Measurements from ENCODE around the gene PLD1.
A peak's percentile ranks its signal among the peaks of the same experiment; 100 is the strongest.

The PLD1 gene

DNA sequence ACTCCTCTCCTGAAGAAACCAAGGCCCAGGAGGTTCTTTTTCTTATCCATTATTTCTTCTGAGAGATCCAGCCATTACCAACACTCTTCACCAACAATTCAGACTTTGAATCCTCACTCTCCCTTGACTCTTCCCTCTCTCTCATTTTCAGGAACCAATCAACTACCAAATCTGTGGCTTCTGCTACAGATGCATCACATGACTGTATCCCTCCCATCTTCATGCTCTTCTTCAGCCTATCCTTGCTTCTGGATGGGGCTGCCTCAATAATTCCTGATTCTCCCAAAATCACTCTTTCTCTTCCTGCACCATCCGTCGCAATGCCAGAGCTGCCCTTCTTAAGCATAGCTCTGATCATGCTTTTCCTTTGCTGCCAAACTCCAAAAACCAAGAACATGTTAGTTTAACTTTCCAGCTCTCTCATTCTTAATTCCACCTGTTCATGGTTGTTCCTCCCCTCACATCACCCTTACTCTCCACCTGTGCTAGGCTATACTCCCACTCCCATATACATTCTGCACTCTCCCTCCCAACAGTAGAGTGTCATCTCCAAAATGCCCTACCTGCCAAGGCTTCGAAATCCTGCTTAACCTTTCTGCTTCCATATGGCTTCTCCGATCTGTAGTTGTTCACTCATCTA, 13.5 kb downstream of the PLD1 start:
- DNase-seq = no peak

DNA sequence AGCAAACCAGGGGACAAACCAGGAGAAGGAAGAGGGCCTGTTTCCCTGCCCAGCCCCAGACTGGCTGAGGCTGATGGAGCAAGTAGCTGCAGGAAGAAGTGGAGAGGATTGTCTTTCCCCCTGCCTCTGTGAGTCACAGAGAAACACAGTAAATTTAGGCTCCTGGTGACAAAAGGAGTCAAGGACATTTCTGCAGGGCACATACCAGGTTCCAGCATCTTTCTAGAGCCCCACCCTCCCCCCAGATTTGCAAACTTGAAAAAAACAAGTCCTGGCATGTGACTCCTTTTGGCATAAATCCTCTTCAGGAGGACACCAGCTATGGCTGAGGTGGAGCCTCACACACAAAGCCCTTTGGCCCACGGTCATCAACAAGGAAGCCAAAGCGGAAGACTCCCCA, 17.8 kb downstream of the PLD1 start:
- no peak for DNase-seq

DNA sequence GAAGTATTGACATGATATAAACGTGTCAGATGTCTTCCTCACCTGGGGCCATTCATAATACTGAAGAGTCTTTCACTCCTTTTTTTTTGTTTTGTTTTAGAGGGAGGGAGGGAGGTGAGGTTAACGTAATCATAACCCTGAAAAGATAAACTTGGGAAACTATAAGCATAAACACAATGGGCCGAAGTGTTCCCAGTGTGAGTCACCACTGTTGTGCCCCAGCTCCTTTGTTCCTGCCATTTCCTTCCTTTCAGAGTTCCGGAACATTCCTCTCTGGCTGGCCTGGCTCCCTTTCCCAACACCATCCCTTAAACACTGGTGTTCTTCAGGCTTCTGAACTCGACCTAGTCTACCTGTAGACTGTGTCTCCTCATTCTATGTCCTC, 18.6 kb downstream of the PLD1 start:
- DNase-seq = no peak

DNA sequence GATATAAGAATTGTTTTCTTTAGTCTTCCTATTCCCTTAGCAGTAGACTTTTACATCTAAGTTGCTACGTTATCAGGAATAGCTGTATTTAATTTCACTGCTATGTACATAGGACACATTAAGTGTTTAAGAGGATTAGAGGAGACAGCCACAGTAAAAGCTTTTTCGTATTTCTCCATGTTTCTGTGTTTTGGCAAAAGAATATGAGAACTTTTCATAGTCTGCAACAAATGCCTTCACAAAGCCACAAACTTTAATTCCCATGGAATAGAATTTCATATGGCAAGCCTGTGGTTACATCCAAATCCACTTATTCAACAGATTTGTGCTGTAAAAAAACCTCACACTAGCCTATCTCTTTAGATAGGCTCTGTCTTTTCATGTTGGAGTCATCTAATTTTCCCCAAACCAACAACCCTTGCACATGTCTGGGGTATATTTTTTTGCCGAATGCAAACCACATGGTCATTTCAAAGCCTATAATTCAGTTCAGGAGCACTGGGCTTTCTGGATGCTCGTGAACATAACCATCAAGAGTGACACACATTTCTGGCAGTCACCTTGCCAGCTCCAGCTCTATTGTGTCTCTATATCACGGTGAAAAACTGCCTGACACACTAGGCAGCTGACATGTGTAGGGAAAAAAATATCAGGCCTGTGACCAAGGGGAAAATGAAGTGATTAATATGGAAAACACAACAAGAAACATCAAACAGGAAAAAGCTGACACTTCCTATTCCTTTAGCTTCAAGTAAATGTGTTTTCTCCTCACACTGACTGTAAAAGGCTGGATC, 19.2 kb downstream of the PLD1 start:
- DNase-seq = no peak

DNA sequence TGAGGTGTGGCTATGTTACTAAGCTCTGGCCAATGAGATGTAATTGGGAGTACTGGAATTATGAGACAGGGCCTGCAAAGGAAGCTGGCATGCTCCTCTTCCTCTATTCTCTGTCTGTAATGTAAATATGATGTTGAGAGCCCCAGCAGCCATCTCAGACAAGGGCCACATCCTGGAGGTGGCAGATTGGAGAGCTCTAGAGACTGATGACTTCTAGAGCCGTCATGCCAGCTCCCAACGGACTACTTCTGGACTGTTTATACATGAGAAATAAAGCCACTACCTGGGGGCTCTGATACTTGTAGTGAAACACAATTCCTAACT, 19.7 kb downstream of the PLD1 start:
- no peak for DNase-seq

DNA sequence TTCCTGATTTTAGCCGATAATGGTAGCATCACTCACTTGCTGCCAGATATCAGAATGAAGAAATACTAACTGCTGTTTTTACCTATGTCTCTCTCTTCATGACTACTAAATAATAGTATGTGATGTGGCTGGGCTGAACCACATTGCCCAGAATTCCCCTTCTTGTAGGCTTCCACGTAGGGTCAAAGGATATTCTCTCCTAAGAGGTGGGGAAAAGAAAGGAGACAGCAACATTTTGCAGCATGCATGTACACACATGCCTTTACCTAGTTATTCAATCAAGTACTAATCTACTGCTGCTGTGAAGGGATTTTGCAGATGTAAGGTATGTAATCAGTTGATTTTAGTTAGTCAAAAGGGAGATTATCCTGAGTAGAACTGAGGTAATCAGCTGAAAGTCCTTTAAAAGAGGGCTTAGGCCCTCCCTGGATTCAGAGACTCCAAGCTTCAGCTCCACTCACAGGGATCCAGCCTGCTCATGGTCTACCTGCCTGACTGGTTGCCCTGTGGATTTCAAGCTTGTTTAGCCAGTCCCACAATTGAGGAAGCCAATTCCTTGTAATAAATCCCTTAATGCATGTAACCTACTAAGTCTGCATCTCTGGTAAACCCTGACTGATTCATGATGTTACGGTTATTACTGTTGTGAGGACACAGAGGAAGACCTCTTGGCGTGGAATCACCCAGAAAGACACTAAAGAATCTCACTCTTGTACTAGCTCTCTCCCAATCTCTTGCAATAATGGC, 20.4 kb downstream of the PLD1 start:
- DNase-seq = no peak

DNA sequence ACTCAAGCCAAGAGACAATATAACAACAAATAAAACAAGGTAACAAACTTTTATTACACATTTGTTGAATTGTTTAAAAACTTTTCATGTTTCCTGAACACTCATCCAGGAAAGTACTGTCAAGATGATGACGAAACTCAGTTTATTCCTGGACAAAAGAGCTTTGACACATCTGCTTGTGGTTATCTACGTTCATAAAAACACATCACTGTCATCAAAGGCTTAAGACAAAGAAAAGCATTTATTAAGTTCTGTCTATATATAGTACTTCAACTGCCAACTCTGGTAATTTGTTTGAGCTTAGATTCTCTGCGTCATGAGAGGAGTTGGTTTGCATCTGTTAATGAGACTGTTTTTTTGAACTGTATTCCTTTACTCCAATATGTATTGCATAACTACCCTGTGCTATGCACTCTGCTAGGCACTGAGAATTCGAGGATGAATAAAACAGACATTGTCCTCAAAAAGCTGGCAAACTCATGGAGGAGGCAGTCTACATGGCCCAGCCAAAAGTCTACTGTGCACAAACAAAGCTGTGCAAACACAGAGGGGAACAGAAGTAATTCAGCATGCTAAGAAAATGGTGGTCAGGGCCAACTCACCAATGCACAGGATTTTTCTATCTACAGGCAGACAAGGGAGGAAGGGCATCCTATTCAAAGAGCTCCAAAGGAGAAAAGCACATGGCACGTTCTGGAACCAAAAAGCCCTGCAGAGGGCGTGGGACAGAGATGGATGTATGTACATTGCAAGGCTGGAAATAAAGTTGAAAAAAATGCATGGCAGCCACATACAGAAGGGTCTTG, 21.5 kb downstream of the PLD1 start:
- no peak for DNase-seq

DNA sequence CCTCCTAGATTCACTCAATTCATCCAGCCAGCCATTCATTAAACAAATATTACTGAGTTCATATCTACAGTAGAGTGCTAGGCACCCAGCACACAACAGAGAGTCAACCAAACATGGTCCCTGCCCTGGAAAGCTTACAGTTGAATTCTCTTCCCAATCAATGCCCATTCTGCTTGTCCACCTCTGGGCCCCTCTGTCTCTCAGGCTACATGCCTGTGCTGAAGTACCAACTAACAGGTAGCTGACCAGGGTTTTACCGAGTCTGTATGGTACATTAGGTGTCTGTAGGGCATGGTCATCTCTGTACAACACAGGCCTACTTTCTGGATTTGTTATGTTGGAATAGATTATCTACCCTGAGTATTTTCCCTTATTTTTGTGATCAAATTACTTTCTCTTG, 23.3 kb downstream of the PLD1 start:
- DNase-seq = no peak

DNA sequence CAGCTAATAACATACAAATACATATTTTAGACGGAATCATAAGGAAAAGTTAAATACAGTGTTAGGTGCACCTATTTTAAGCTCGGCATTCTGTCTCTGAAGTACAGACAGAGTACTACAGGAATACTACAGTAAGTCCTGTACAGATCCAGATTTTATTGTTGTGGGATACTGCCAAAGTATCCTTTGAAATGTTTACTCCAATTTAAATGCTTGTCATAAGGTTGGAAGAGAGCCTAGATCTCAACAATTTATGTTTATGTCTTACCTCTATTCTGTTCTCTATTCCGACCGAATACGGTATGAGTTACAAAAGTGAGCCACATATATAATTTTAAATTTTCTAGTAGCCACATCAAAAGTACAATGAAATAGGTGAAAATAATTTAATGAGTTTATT, 25.3 kb downstream of the PLD1 start:
- no peak for DNase-seq

DNA sequence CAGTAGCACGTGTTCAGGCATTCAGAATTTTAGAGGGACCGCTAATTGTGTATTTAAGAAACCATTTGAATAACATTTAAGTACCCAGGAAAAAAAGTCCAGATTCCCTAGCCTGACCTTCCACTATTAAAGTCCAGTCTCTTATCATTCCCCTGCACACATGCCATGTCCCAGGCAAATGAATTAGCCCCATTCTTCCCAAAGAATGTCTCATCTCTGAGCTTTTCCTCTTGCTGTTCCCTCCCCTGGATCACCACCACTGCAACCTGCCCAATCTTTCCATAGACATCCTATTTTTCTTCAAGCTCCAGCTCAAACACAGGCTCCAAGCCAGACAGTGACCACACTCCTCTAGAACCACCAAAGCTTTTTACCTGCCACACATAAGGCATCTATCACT, 25.9 kb downstream of the PLD1 start:
- DNase-seq = no peak

DNA sequence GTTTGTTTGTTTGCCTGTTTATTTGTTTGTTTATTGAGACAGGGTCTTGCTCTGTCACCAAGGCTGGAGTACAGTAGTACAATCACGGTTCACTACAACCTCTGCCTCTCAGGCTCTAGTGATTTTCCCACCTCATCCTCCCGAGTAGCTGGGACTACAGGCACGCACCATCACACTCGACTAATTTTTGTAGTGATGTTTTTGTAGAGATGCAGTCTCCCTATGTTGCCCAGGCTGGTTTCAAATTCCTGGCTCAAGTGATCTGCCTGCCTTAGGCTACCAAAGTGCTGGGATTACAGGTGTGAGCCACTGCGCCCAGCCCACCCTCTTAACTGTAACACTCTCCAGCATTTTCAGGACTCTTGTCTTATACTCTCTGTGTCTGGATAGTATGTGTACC, 26.7 kb downstream of the PLD1 start:
- no peak for DNase-seq

DNA sequence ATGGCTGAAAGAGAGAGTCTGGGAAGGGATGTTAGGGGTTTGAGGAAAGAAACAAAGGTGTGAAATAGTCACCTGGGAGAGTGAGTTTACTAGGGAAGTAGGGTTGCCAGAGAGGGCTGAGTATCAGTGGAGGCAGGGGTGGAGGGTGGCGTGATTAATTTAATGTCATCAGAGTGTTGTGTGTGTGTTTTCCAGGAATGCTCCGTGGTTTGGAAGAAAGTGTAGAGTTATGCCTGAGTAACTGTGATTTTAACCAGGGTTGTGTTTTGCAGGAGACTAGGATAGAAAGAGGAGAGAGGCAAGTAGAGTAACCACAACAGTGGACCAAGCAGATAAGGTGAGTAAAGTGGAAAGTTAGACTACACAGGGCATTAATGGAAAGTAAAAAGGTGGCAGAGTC, 27.2 kb downstream of the PLD1 start:
- no peak for DNase-seq

DNA sequence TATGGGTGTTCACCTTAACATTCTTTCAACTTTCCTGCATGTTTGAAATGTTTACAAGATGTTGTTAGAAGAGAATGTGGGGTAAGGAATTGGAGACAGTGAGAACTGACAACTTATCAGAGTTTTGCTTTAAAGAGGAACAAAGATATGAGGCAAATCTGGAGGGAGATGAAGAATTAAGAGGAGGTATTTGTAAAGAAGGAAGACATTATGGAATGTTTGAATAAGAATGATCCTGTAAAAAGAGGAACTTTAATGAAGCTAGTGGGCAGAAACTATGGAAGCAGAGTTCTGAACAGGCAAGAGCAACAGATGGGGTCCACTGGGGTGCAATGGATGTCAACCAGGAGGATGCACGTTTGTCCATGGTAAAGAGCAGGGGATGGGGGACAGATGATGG, 27.7 kb downstream of the PLD1 start:
- DNase-seq = no peak

DNA sequence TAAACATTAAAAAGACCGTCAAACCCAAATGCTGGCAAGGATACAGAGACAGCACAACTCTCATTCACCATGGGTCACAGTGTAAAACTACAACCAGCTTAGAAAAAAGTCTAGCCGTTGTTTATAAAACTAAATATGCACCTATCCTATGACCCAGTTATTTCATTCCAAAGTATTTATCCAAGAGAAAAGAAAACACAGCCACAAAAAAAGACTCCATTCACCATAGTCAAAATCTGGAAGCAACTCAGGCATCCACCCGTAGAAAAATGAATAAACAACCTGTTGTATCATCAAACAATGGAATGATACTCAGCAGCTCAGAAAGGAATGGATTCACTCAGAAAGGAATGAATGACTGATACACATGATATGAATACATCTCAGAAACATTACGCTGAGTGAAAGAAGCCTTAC, 28.6 kb downstream of the PLD1 start:
- no peak for DNase-seq

DNA sequence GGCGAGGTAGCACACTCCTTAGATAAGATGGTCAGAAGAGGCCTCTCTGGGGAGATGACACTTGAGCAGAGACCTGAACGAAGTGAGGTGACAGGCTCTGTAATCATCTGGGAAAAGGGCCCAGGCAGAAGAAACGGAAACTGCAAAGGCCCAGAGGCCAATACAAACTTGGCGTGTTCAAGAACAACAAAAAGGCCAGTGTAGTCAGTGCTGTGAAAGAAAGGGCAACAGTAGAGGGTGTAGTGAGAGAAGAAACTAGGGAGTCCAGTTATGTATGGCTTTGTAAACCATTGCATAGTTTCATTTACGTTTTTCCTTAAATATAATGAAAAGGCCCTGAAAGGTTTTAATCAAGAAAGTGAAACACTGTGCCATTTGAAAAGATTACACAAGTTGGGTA, 31.8 kb downstream of the PLD1 start:
- no peak for DNase-seq

DNA sequence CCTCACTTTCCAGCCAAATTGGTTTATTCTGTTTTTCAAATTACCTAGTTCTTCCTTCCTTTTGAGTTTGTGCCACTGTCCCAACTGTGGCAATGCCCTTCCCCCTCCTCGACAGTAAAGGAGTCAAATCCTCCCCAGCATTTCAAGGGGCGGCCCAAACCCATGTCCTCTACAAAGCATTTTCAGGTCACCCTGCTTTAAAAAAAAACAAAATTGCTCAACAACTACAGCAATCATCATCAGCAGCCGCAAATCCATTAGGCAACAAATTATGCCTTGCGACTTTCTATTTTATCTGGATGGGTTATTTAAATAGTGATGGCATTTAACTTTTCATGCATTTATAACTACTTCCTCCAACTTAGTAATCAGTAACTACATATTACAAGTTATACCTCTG, 32.7 kb downstream of the PLD1 start:
- no peak for DNase-seq

DNA sequence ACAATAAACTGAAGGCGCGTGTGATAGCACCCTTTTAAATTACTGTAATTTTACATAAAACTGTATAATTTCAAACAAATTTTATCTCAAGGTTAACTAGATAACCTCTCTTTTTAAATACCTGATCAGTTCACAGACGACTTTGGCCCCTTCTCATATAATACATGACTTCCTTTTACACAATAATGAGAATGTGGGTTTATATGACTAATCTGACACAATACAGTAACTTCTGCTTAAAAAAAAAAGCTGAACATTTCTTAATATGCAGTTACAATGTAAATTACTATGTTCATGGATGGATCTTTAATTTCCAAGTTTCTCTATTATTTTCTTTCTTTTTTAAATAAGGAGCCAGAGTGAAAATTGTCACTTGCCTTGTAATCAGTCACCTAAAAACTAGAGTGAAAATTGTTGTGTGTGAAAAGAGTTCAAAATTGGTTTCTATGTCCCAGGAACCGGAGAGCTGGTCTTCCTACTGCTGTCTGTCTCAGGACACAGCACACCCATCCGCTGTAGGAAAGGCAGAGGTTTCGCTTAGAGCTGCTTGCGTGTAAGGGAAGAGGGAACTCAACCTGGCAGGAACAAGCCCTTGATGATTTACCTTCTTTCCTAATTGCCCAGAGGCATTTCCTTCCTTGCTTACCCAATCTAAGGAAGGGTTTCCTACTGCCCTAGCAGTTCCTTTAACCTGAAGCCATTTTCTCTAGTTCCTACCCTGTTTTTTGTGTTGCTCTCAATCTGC, 33.3 kb downstream of the PLD1 start:
- no peak for DNase-seq

DNA sequence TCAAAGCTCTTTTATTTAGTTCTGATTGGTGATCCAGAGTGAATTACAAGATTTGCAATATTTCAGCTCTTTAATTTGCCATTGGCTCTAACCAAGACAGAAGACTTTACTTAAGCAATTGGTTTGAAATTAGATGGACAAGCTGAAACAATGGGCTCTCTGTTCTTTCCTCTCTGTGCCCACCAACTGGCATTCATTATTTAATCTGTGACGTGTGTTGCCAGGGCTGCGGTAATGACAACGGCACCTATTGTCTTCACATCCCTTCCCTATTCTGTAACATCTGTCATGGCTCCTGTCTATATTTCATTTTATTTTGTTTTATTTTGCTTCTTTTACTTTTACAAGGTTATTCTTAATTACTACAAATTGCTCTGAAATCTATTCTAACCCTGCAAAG, 33.9 kb downstream of the PLD1 start:
- DNase-seq = no peak

DNA sequence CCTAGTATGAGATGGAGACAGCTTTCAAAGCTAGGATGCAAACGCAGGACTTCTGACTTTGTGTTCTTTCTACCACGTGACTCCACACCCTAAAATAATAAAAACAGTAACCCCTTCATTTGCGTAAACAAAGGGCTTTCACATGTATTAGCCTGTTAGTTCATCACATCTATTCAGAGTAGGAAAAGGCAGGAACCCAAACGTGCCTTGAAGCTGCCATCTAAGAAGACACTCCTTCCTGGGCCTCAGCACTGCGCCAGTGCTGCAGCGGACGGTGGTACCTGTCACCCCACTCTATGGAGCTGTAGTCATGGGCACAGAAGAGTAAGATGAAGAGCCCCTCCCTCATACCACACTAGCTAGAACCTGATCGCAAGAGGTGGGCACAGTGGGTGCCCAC, 34.3 kb downstream of the PLD1 start:
- no peak for DNase-seq

DNA sequence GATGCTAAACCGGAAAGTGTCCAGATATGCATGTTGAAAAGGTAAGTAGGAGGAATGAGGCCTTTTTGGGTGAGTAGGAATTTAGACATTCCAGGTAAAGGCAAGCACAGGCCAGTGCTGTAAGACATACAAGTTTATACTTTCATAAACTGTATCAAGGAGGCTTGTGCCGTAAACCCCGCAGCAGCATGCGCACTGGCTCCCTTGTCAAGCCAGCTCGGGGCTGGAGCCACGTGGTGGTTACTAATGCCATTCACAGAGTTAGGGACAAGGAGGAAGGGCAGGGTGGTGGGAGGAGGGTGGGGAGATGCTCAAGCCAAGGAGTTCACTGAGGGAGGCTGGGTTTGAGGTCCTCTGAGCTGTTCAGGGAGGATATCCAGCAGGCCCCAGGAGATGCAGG, 35.8 kb downstream of the PLD1 start:
- no peak for DNase-seq

DNA sequence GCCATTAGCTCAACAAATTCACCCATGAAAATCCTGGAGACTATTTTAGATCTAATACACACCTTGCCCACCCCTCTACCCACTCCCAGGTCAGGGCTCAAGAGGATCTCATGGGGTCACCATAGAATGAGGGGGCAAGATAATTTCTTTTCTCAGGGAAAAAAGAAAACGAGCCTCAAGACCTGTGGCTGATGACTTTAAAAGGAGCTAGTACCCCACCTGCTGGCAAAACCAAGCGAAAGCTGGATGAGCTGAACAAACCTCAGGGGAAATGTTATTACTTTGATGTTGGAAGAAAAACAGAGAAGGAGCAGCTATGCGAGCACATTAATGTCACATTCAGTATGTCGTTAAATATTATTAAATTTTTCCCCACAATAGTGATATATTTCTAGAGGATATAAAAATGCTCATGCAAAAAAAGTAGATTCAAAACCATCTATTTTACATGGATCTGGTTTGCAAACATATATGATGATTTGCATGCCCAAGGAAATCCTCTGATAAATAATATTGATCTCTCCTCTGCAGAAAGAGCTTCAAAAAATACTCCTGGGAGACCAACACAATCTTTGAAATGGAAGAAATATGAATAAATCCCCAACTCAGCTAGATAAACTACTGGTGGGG, 37.7 kb downstream of the PLD1 start:
- peak; percentile 66 for DNase-seq
